ENCODE measurements around the gene CCBE1.

- TF ChIP-seq CTCF (IDR thresholded peaks at IDR 0.05) (no peak), POLR2A (IDR thresholded peaks at IDR 0.05) (no peak)
Measured at GRCh38 chr18:59660786-59661743, 36.2 kb downstream of the CCBE1 start.

Data from adrenal gland (tissue), 5 donors.